PC-3 (cell line): ENCODE data around the gene MACROD2. TPM values are rescaled to one million over a fixed set of nuclear protein-coding genes. Genes with fewer than 3 reads are reported as not detected.

ENCODE experiments used
- ATAC-seq: fragments of 200-7000 bp; cut with Tn5 transposase; 2 replicates; pipeline ENCODE4 v1.9.1; 2020; ENCODE audit warnings: mild to moderate bottlenecking, moderate library complexity
- BruUV-seq: library from RNA; stranded (reverse); fragments of 400-500 nt; replicated peaks from 2 replicates; lab custom pipeline; 2021; lab: Mats Ljungman, UMichigan
- CTCF ChIA-PET: fragments of 300-600 bp; sonication (Branson Sonifier 250); formaldehyde crosslinking; loops from one replicate; lab custom pipeline; 2022; ENCODE audit warnings: antibody characterized with exemption; lab: Charles Lee
- POLR2A ChIA-PET: fragments of 300-600 bp; sonication (Branson Sonifier 250); formaldehyde crosslinking; loops from one replicate; lab custom pipeline; 2022; ENCODE audit warnings: antibody characterized with exemption; ENCODE audit not compliant: unreplicated experiment; lab: Charles Lee
- DNase-seq: peaks from one replicate; pipeline ENCODE4 v3.0.0-alpha.2; 2015
- H2AFZ ChIP-seq: fragments of 300-600 bp; sonication (generic); 2 replicates; pipeline ENCODE4 v1.6.0; 2016; ENCODE audit warnings: antibody characterized with exemption, low read length
- H3F3A ChIP-seq: fragments of 300-600 bp; sonication (generic); one replicate; pipeline ENCODE4 v1.6.0; 2017; ENCODE audit warnings: antibody characterized with exemption, low read length, control low read depth, mild to moderate bottlenecking; ENCODE audit not compliant: unreplicated experiment
- H3K27ac ChIP-seq: fragments of 300-600 bp; sonication (generic); 2 replicates; pipeline ENCODE4 v1.5.1; 2016; ENCODE audit warnings: mild to moderate bottlenecking, low read length
- H3K27me3 ChIP-seq: fragments of 300-600 bp; sonication (generic); 2 replicates; pipeline ENCODE4 v1.6.1; 2016; ENCODE audit warnings: low read length, mixed read lengths
- H3K36me3 ChIP-seq: fragments of 300-600 bp; sonication (generic); 2 replicates; pipeline ENCODE4 v1.6.1; 2016; ENCODE audit warnings: low read depth, mixed run types, low read length, mixed read lengths
- H3K4me1 ChIP-seq: fragments of 300-600 bp; sonication (generic); 2 replicates; pipeline ENCODE4 v1.5.1; 2016; ENCODE audit warnings: low read length; ENCODE audit not compliant: insufficient read depth
- H3K4me2 ChIP-seq: fragments of 300-600 bp; sonication (generic); 2 replicates; pipeline ENCODE4 v1.6.0; 2016; ENCODE audit warnings: low read length
- H3K4me3 ChIP-seq: fragments of 300-600 bp; sonication (generic); 2 replicates; pipeline ENCODE4 v1.5.1; 2016; ENCODE audit warnings: mild to moderate bottlenecking, low read length, mixed read lengths
- H3K79me2 ChIP-seq: fragments of 300-600 bp; sonication (generic); 2 replicates; pipeline ENCODE4 v1.6.1; 2017; ENCODE audit warnings: low read length, mixed read lengths
- H3K9ac ChIP-seq: fragments of 300-600 bp; sonication (generic); 2 replicates; pipeline ENCODE4 v1.6.0; 2016; ENCODE audit warnings: mild to moderate bottlenecking, low read length
- H3K9me2 ChIP-seq: fragments of 300-600 bp; sonication (generic); replicated peaks from 2 replicates; pipeline ENCODE4 v1.6.1; 2016; ENCODE audit warnings: mixed run types, low read length, mixed read lengths
- H3K9me3 ChIP-seq: fragments of 300-600 bp; sonication (generic); 2 replicates; pipeline ENCODE4 v1.6.1; 2016; ENCODE audit warnings: low read length, mixed read lengths
- H4K20me1 ChIP-seq: fragments of 300-600 bp; sonication (generic); 2 replicates; pipeline ENCODE4 v1.6.1; 2016; ENCODE audit warnings: low read length, mixed read lengths
- CTCF ChIP-seq: fragments of 300-600 bp; sonication (generic); conservative IDR thresholded peaks from 2 replicates; pipeline ENCODE4 v1.5.1; 2017; ENCODE audit warnings: antibody characterized with exemption, low read depth, mild to moderate bottlenecking, low read length
- EZH2 ChIP-seq: fragments of 300-600 bp; sonication (generic); IDR thresholded peaks from one replicate; pipeline ENCODE4 v1.6.1; 2017; ENCODE audit warnings: antibody characterized with exemption, mild to moderate bottlenecking, low read length; ENCODE audit not compliant: unreplicated experiment
- EZH2phosphoT487 ChIP-seq: fragments of 300-600 bp; sonication (generic); IDR thresholded peaks from 2 replicates; pipeline ENCODE4 v1.6.1; 2018; ENCODE audit warnings: mild to moderate bottlenecking, antibody characterized with exemption, low read length, borderline replicate concordance
- intact Hi-C: fragments of 100-400 bp; cut with micrococcal nuclease; formaldehyde crosslinking; loops from 2 replicates; pipeline ENCODE4 v1.9.0; 2023
- total RNA-seq: library from RNA; depleted of rRNA; stranded (reverse); fragments of >200 nt; gene quantifications from 2 replicates; pipeline ENCODE4 v1.2.3, GENCODE V29; 2014

The MACROD2 gene
- total RNA-seq, 1 experiment from 2014 or later: 3.1 TPM

- Histone ChIP-seq H3K36me3 (no peaks in the 10 kb centered on the region), H2AFZ (no peak overlapping the region), H3F3A (no peaks in the 10 kb centered on the region), H3K9ac (no peak overlapping the region), H3K4me2 (no peak overlapping the region), H3K27ac (no peak overlapping the region), H3K4me1 (no peaks in the 10 kb centered on the region), H3K4me3 (no peak overlapping the region), H3K79me2 (no peaks in the 10 kb centered on the region), H4K20me1 (no peaks in the 10 kb centered on the region), H3K9me3 (no peaks in the 10 kb centered on the region), H3K27me3 (no peaks in the 10 kb centered on the region), H3K9me2 (no peaks in the 10 kb centered on the region)
- intact Hi-C loops: no loop called here
- CTCF ChIA-PET: no interaction called here
- ATAC-seq: no peak
- POLR2A ChIA-PET: interaction anchor here (0.6 kb wide), 1 partner anchor 153 kb away, joined by 4 read pairs; no protein-coding TSS in a partner anchor
- BruUV-seq: no TSS peak
- DNase-seq: no peak
- no peak for TF ChIP-seq EZH2
- no peak for TF ChIP-seq CTCF
- TF ChIP-seq EZH2phosphoT487: no peak
These were observed 604.3 kb downstream of the MACROD2 start for GRCh38 chr20:14599613-14600012.

GRCh38 chr20:14600527-14600926 lies 605.2 kb downstream of the MACROD2 start:
- no peak overlapping the region for H3K4me3 ChIP-seq
- no peak for TF ChIP-seq EZH2
- no peak for TF ChIP-seq CTCF
- no peak for TF ChIP-seq EZH2phosphoT487

GRCh38 chr20:14604143-14604542 lies 608.8 kb downstream of the MACROD2 start:
- no peak overlapping the region for H3K4me3 ChIP-seq
- ChIA-PET POLR2A (interaction anchor here (0.6 kb wide), 1 partner anchor 12 kb away, joined by 4 read pairs; no protein-coding TSS in a partner anchor), CTCF (no interaction called here)
- no peaks in the 10 kb centered on the region for H4K20me1 ChIP-seq
- no peaks in the 10 kb centered on the region for H3K79me2 ChIP-seq
- H2AFZ ChIP-seq: no peak overlapping the region
- ATAC-seq: no peak
- H3K36me3 ChIP-seq: no peaks in the 10 kb centered on the region
- H3K4me2 ChIP-seq: no peak overlapping the region
- TF ChIP-seq CTCF (no peak), EZH2 (no peak), EZH2phosphoT487 (no peak)
- H3K9me3 ChIP-seq: no peaks in the 10 kb centered on the region
- H3K9me2 ChIP-seq: no peaks in the 10 kb centered on the region
- no peaks in the 10 kb centered on the region for H3K4me1 ChIP-seq
- intact Hi-C loops: no loop called here
- BruUV-seq: no TSS peak
- no peak overlapping the region for H3K9ac ChIP-seq
- no peak for DNase-seq
- H3K27me3 ChIP-seq: no peaks in the 10 kb centered on the region
- H3K27ac ChIP-seq: no peak overlapping the region
- H3F3A ChIP-seq: no peaks in the 10 kb centered on the region

More at GRCh38 chr20:14600527-14600926, 605.2 kb downstream of the MACROD2 start:
- no peaks in the 10 kb centered on the region for H3K79me2 ChIP-seq
- BruUV-seq: no TSS peak
- no peaks in the 10 kb centered on the region for H3K9me2 ChIP-seq
- CTCF ChIA-PET: no interaction called here
- no peaks in the 10 kb centered on the region for H3K9me3 ChIP-seq
- no peaks in the 10 kb centered on the region for H3K4me1 ChIP-seq
- H2AFZ ChIP-seq: no peak overlapping the region
- H3K36me3 ChIP-seq: no peaks in the 10 kb centered on the region
- H3F3A ChIP-seq: no peaks in the 10 kb centered on the region
- no peak overlapping the region for H3K9ac ChIP-seq
- no peaks in the 10 kb centered on the region for H4K20me1 ChIP-seq
- H3K27ac ChIP-seq: no peak overlapping the region
- H3K27me3 ChIP-seq: no peaks in the 10 kb centered on the region
- intact Hi-C loops: no loop called here
- no peak for ATAC-seq
- no peak for DNase-seq
- POLR2A ChIA-PET: no interaction called here
- no peak overlapping the region for H3K4me2 ChIP-seq
